ENCODE measurements around the gene PDCD4. TPM values are rescaled to one million over a fixed set of nuclear protein-coding genes. Genes with fewer than 3 reads are reported as not detected.

Gene PDCD4
- polyA plus RNA-seq, 1 of the 3 experiments (the other 2 are of a cell fraction) = 23.3 TPM

DNA sequence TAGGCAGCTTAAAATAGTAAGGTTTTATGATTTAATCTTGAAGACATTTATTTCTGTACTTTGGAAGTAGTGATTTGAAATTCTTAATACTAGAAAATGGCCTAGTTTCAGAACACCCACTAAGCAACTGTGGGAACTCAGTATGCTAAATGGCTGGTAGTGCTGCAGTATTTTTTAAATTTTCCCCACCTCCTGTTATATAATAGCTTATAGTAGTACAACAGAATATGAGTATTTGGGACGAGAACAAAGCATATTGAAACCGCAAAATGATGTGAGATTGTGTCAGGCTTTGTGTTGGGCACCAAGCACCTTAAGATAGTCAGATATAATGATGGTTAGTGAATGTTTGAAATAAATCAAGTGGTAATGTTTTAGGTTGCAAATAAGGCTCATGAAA, 55.7 kb downstream of the PDCD4 start:
- H3K4me1 ChIP-seq (ENCODE audit: control insufficient read depth in 1 of 2, insufficient read depth in 2 of 2, low read depth in 1 of 2, low read length in 1 of 2) = peaks cover 0 to 8% of the 10 kb centered on the region in 2 experiments; a peak in 2 of 4 replicates
- peaks cover 0 to 5% of the 10 kb centered on the region in 2 experiments for H3K36me3 ChIP-seq (replicated peaks in 1 of 2; ENCODE audit: control insufficient read depth in 1 of 2, insufficient read depth in 2 of 2, low read length in 1 of 2)
- TF ChIP-seq SMC3 (IDR thresholded peaks at IDR 0.05; ENCODE audit: low read depth, low read length) (no peak), FOSL2 (IDR thresholded peaks at IDR 0.05; ENCODE audit: borderline replicate concordance, low read depth) (no peak), FOXM1 (IDR thresholded peaks at IDR 0.05; ENCODE audit: low read depth) (no peak), TCF12 (IDR thresholded peaks at IDR 0.05) (no peak), POLR2AphosphoS5 (IDR thresholded peaks at IDR 0.05; ENCODE audit: low read depth, low read length) (no peak), MEF2A (IDR thresholded peaks at IDR 0.05; ENCODE audit: borderline replicate concordance, low read depth) (no peak), YY1 (IDR thresholded peaks at IDR 0.05; ENCODE audit: low read depth) (no peak), GABPA (IDR thresholded peaks at IDR 0.05; ENCODE audit: low read depth) (no peak), RAD21 (IDR thresholded peaks at IDR 0.05; ENCODE audit: low read length) (no peak), NFIC (IDR thresholded peaks at IDR 0.05; ENCODE audit: borderline replicate concordance) (no peak)
- TF ChIP-seq, protein P1, sequence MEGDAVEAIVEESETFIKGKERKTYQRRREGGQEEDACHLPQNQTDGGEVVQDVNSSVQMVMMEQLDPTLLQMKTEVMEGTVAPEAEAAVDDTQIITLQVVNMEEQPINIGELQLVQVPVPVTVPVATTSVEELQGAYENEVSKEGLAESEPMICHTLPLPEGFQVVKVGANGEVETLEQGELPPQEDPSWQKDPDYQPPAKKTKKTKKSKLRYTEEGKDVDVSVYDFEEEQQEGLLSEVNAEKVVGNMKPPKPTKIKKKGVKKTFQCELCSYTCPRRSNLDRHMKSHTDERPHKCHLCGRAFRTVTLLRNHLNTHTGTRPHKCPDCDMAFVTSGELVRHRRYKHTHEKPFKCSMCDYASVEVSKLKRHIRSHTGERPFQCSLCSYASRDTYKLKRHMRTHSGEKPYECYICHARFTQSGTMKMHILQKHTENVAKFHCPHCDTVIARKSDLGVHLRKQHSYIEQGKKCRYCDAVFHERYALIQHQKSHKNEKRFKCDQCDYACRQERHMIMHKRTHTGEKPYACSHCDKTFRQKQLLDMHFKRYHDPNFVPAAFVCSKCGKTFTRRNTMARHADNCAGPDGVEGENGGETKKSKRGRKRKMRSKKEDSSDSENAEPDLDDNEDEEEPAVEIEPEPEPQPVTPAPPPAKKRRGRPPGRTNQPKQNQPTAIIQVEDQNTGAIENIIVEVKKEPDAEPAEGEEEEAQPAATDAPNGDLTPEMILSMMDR (IDR thresholded peaks at IDR 0.05) = no peak
- TF ChIP-seq, protein P2, sequence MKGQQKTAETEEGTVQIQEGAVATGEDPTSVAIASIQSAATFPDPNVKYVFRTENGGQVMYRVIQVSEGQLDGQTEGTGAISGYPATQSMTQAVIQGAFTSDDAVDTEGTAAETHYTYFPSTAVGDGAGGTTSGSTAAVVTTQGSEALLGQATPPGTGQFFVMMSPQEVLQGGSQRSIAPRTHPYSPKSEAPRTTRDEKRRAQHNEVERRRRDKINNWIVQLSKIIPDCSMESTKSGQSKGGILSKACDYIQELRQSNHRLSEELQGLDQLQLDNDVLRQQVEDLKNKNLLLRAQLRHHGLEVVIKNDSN (IDR thresholded peaks at IDR 0.05; ENCODE audit: borderline replicate concordance, low read depth) = no peak
- TF ChIP-seq, protein P3, sequence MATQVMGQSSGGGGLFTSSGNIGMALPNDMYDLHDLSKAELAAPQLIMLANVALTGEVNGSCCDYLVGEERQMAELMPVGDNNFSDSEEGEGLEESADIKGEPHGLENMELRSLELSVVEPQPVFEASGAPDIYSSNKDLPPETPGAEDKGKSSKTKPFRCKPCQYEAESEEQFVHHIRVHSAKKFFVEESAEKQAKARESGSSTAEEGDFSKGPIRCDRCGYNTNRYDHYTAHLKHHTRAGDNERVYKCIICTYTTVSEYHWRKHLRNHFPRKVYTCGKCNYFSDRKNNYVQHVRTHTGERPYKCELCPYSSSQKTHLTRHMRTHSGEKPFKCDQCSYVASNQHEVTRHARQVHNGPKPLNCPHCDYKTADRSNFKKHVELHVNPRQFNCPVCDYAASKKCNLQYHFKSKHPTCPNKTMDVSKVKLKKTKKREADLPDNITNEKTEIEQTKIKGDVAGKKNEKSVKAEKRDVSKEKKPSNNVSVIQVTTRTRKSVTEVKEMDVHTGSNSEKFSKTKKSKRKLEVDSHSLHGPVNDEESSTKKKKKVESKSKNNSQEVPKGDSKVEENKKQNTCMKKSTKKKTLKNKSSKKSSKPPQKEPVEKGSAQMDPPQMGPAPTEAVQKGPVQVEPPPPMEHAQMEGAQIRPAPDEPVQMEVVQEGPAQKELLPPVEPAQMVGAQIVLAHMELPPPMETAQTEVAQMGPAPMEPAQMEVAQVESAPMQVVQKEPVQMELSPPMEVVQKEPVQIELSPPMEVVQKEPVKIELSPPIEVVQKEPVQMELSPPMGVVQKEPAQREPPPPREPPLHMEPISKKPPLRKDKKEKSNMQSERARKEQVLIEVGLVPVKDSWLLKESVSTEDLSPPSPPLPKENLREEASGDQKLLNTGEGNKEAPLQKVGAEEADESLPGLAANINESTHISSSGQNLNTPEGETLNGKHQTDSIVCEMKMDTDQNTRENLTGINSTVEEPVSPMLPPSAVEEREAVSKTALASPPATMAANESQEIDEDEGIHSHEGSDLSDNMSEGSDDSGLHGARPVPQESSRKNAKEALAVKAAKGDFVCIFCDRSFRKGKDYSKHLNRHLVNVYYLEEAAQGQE (IDR thresholded peaks at IDR 0.05; ENCODE audit: low read depth, low read length) = no peak
- TF ChIP-seq, protein P4, sequence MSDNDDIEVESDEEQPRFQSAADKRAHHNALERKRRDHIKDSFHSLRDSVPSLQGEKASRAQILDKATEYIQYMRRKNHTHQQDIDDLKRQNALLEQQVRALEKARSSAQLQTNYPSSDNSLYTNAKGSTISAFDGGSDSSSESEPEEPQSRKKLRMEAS (IDR thresholded peaks at IDR 0.05; ENCODE audit: low read depth) = no peak
- H4K20me1 ChIP-seq (ENCODE audit: insufficient read depth) = peaks cover 79% of the 10 kb centered on the region
- DNase-seq = no peak
- no peaks in the 10 kb centered on the region for H3K27me3 ChIP-seq (ENCODE audit: insufficient read depth)
- ChIA-PET CTCF (no interaction called here), POLR2A (no interaction called here)
- peaks cover 99% of the 10 kb centered on the region for H3K79me2 ChIP-seq (ENCODE audit: insufficient read depth)
- no peaks in the 10 kb centered on the region for H3K9me3 ChIP-seq
- no peak overlapping the region for H3K9ac ChIP-seq
- H3K4me2 ChIP-seq = no peak overlapping the region
- no peak overlapping the region for H2AFZ ChIP-seq (ENCODE audit: low read depth)
- no peaks in the 10 kb centered on the region for H3K9me2 ChIP-seq
- H3F3A ChIP-seq (replicated peaks; ENCODE audit: insufficient read depth) = peaks cover 10% of the 10 kb centered on the region
- 96% methylated on average over 2 of the region's 2 CpGs for WGBS (ENCODE audit: low lambda C conversion rate)
- no peak overlapping the region for H3K4me3 ChIP-seq (ENCODE audit: low read depth in 2 of 2, low read length in 1 of 2)
- H3K27ac ChIP-seq (ENCODE audit: low read depth in 2 of 2, low read length in 1 of 2) = no peak overlapping the region

Measured in SK-N-SH (cell line).